ENCODE results near the gene SEC24D.
"Not testable (repeated sequence)": the region's sequence is repeated elsewhere in the genome, so short reads cannot be mapped to it uniquely, and the experiment has no call there.

The SEC24D gene

GRCh38 chr4:118835571-118836300 lies at the start of gene SEC24D:
TSS of gene SEC24D (minus strand) at chr4:118836126. CDS start at chr4:118833696, 2,430 bp downstream.
- peak; percentile 85 to 91 for DNase-seq
- TF ChIP-seq GATA1 (IDR thresholded peaks at IDR 0.05; ENCODE audit: low read depth, low read length): no peak
- peak; percentile 53 for TF ChIP-seq POLR2A (IDR thresholded peaks at IDR 0.05; ENCODE audit: low read length)

DNA sequence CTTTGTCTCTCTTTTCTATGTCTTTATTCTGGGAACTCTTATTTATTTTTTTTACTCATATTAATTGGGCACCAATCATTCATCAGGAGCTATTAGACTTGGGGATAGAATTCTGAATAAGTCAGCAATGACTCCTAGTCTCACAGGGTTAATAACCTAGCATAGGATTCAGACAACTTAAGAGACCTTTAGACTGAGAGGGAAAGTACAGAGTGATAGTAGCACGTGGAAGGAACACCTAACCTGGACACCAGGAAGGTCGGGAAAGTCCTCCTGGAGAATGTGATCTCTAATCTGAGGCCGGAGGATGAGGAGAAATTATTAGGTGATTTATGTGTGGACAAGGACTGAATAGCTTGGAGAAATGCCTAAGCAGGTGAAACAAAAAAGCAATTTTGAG lies 48.8 kb upstream of the SEC24D start:
- TF ChIP-seq POLR2A (IDR thresholded peaks at IDR 0.05; ENCODE audit: low read length): no peak
- no peak for TF ChIP-seq GATA1 (IDR thresholded peaks at IDR 0.05; ENCODE audit: low read depth, low read length)
- no peak for DNase-seq

GRCh38 chr4:118883861-118884260 lies 47.9 kb upstream of the SEC24D start:
- DNase-seq: no peak
- TF ChIP-seq POLR2A (IDR thresholded peaks at IDR 0.05; ENCODE audit: low read length): no peak
- no peak for TF ChIP-seq GATA1 (IDR thresholded peaks at IDR 0.05; ENCODE audit: low read depth, low read length)

GRCh38 chr4:118881512-118882146 lies 45.7 kb upstream of the SEC24D start:
- no peak for DNase-seq
- no peak for TF ChIP-seq GATA1 (IDR thresholded peaks at IDR 0.05; ENCODE audit: low read depth, low read length)
- TF ChIP-seq POLR2A (IDR thresholded peaks at IDR 0.05; ENCODE audit: low read length): no peak

GRCh38 chr4:118879409-118879808 lies 43.5 kb upstream of the SEC24D start:
- TF ChIP-seq GATA1 (IDR thresholded peaks at IDR 0.05; ENCODE audit: low read depth, low read length) (no peak), POLR2A (IDR thresholded peaks at IDR 0.05; ENCODE audit: low read length) (no peak)
- DNase-seq: no peak

- DNase-seq: not testable (repeated sequence)
These were observed 42.6 kb upstream of the SEC24D start for GRCh38 chr4:118878507-118878906.

DNA sequence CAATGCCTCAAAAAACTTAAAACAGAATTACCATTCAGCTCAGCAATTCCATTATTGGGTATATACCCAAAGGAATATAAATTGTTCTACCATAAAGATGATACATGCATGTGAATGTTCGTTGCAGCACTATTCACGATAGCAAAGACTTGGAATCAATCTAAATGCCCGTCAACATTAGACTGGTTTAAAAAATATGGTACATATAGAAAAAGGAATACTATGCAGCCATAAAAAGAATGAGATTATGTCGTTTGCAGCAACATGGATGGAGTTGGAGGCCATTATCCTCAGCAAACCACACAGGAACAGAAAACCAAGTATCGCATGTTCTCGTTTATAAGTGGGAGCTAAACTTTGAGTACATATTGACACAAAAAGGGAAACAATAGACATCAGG lies 41.9 kb upstream of the SEC24D start:
- TF ChIP-seq GATA1 (IDR thresholded peaks at IDR 0.05; ENCODE audit: low read depth, low read length): no peak
- no peak for TF ChIP-seq POLR2A (IDR thresholded peaks at IDR 0.05; ENCODE audit: low read length)
- DNase-seq: no peak

DNA sequence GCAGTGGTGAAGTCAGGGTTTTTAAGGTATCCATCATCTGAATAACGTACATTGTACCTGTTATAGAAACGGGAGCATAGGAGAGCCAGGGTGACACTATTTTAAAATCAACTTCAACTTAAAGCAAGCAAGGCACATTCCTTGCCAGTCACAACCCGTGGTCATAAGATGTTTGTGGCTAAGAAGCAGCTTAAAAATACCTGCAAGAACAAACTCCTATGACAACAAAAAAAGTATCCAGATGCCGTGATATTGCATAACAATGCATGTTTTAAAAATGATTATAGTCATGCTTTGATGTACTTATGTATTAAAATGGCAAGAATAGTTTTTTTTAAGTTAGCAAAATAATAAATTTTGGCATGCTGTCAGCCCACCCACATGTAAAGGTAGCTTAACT lies 36.3 kb upstream of the SEC24D start:
- DNase-seq: no peak
- TF ChIP-seq GATA1 (IDR thresholded peaks at IDR 0.05; ENCODE audit: low read depth, low read length): no peak
- TF ChIP-seq POLR2A (IDR thresholded peaks at IDR 0.05; ENCODE audit: low read length): no peak

- no peak for DNase-seq
- no peak for TF ChIP-seq POLR2A (IDR thresholded peaks at IDR 0.05; ENCODE audit: low read length)
- TF ChIP-seq GATA1 (IDR thresholded peaks at IDR 0.05; ENCODE audit: low read depth, low read length): no peak
These were observed 33.9 kb upstream of the SEC24D start for GRCh38 chr4:118869808-118870342.

- TF ChIP-seq POLR2A (IDR thresholded peaks at IDR 0.05; ENCODE audit: low read length): no peak
- TF ChIP-seq GATA1 (IDR thresholded peaks at IDR 0.05; ENCODE audit: low read depth, low read length): no peak
- DNase-seq: no peak
These were observed 31.6 kb upstream of the SEC24D start for GRCh38 chr4:118867311-118868067.

DNA sequence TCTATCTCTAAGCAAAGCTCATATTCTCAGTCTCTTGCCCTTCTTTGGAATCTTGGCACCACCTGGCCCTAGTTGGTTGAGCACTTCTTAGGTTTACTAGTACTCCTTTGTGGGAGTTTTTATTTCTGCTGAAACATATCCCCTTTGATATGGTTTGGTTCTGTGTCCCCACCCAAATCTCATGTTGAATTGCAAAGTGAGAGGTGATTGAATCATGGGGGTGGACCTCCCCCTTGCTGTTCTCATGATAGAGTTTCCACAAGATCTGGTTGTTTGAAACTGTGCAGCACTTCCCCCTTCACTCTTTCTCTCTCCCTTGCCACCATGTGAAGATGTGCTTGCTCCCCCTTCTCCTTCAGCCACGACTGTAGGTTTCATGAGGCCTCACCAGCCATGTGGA lies 30.5 kb upstream of the SEC24D start:
- TF ChIP-seq POLR2A (IDR thresholded peaks at IDR 0.05; ENCODE audit: low read length) (no peak), GATA1 (IDR thresholded peaks at IDR 0.05; ENCODE audit: low read depth, low read length) (no peak)
- DNase-seq: no peak

- TF ChIP-seq POLR2A (IDR thresholded peaks at IDR 0.05; ENCODE audit: low read length) (no peak), GATA1 (IDR thresholded peaks at IDR 0.05; ENCODE audit: low read depth, low read length) (no peak)
- DNase-seq: peak; percentile 7 to 14
These were observed 29.3 kb upstream of the SEC24D start for GRCh38 chr4:118865091-118865708.

DNA sequence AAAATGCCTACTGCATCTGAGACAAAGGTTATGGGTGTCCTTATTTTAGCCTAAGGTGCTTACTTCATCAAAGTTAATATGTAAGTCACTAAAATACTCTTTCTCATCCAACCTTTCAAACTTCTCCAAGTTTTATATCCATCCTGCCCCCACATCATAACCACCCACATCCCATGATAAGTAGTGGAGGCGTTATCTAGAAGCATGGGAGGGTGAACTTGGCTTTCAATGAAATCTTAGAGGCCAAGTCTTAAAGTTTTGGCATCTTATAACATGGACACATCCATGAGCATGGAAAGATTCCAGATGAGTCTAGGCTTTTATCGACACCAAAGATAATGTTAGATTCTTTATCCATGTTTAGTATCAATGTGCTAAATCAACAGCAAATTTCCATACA lies 22.9 kb upstream of the SEC24D start:
- TF ChIP-seq POLR2A (IDR thresholded peaks at IDR 0.05; ENCODE audit: low read length) (no peak), GATA1 (IDR thresholded peaks at IDR 0.05; ENCODE audit: low read depth, low read length) (no peak)
- DNase-seq: no peak

GRCh38 chr4:118857760-118858159 lies 21.8 kb upstream of the SEC24D start:
- no peak for DNase-seq
- TF ChIP-seq POLR2A (IDR thresholded peaks at IDR 0.05; ENCODE audit: low read length) (no peak), GATA1 (IDR thresholded peaks at IDR 0.05; ENCODE audit: low read depth, low read length) (no peak)
